ENCODE results near the gene MRTFA. TPM values are rescaled to one million over a fixed set of nuclear protein-coding genes. Genes with fewer than 3 reads are reported as not detected.

MRTFA gene
- total RNA-seq, 1 donor: 34.0 TPM

- no peak overlapping the region for H3K4me3 ChIP-seq (ENCODE audit: insufficient read depth, low read length)
- no peaks in the 10 kb centered on the region for H4K20me1 ChIP-seq (ENCODE audit: insufficient read depth, low read length)
- no peak overlapping the region for H3K4me2 ChIP-seq (ENCODE audit: insufficient read depth, low read length)
- H3K27me3 ChIP-seq (ENCODE audit: insufficient read depth, low read length): no peaks in the 10 kb centered on the region
- peaks cover 56% of the 10 kb centered on the region for H3K36me3 ChIP-seq (ENCODE audit: insufficient read depth, low read length)
- TF ChIP-seq CTCF (IDR thresholded peaks at IDR 0.05; ENCODE audit: extremely low read depth, low read depth, low read length): no peak
- no peak overlapping the region for H2AFZ ChIP-seq (ENCODE audit: low read length)
- peak; percentile 83 for DNase-seq (ENCODE audit: insufficient read length, low spot score, missing footprints)
- H3K27ac ChIP-seq (ENCODE audit: low read depth, low read length): no peak overlapping the region
- no peaks in the 10 kb centered on the region for H3K4me1 ChIP-seq (ENCODE audit: insufficient read depth, low read length)
- no peaks in the 10 kb centered on the region for H3K79me2 ChIP-seq (ENCODE audit: insufficient read depth, low read length)
- no peaks in the 10 kb centered on the region for H3K9me3 ChIP-seq (ENCODE audit: low read depth, low read length)
Observed at GRCh38 chr22:40404251-40405177, 232.0 kb downstream of the MRTFA start.

GRCh38 chr22:40403651-40404050 is 232.9 kb downstream of the MRTFA start:
- H4K20me1 ChIP-seq (ENCODE audit: insufficient read depth, low read length): no peaks in the 10 kb centered on the region
- peaks cover 3% of the 10 kb centered on the region for H3K79me2 ChIP-seq (ENCODE audit: insufficient read depth, low read length)
- DNase-seq (ENCODE audit: insufficient read length, low spot score, missing footprints): no peak
- no peaks in the 10 kb centered on the region for H3K9me3 ChIP-seq (ENCODE audit: low read depth, low read length)
- no peak overlapping the region for H3K27ac ChIP-seq (ENCODE audit: low read depth, low read length)
- no peaks in the 10 kb centered on the region for H3K27me3 ChIP-seq (ENCODE audit: insufficient read depth, low read length)
- H3K4me1 ChIP-seq (ENCODE audit: insufficient read depth, low read length): no peaks in the 10 kb centered on the region
- no peak for TF ChIP-seq CTCF (IDR thresholded peaks at IDR 0.05; ENCODE audit: extremely low read depth, low read depth, low read length)
- H3K4me3 ChIP-seq (ENCODE audit: insufficient read depth, low read length): no peak overlapping the region
- peaks cover 48% of the 10 kb centered on the region for H3K36me3 ChIP-seq (ENCODE audit: insufficient read depth, low read length)
- no peak overlapping the region for H3K4me2 ChIP-seq (ENCODE audit: insufficient read depth, low read length)
- H2AFZ ChIP-seq (ENCODE audit: low read length): no peak overlapping the region

GRCh38 chr22:40403141-40403540 is 233.4 kb downstream of the MRTFA start:
- H3K27me3 ChIP-seq (ENCODE audit: insufficient read depth, low read length): no peaks in the 10 kb centered on the region
- H2AFZ ChIP-seq (ENCODE audit: low read length): no peak overlapping the region
- no peak for DNase-seq (ENCODE audit: insufficient read length, low spot score, missing footprints)
- TF ChIP-seq CTCF (IDR thresholded peaks at IDR 0.05; ENCODE audit: extremely low read depth, low read depth, low read length): no peak
- H3K27ac ChIP-seq (ENCODE audit: low read depth, low read length): no peak overlapping the region
- H3K4me1 ChIP-seq (ENCODE audit: insufficient read depth, low read length): no peaks in the 10 kb centered on the region
- peaks cover 47% of the 10 kb centered on the region for H3K36me3 ChIP-seq (ENCODE audit: insufficient read depth, low read length)
- no peak overlapping the region for H3K4me2 ChIP-seq (ENCODE audit: insufficient read depth, low read length)
- no peaks in the 10 kb centered on the region for H3K9me3 ChIP-seq (ENCODE audit: low read depth, low read length)
- no peak overlapping the region for H3K4me3 ChIP-seq (ENCODE audit: insufficient read depth, low read length)
- no peaks in the 10 kb centered on the region for H4K20me1 ChIP-seq (ENCODE audit: insufficient read depth, low read length)
- H3K79me2 ChIP-seq (ENCODE audit: insufficient read depth, low read length): peaks cover 3% of the 10 kb centered on the region

GRCh38 chr22:40401981-40402406 is 234.5 kb downstream of the MRTFA start:
- Histone ChIP-seq H3K79me2 (ENCODE audit: insufficient read depth, low read length) (peaks cover 3% of the 10 kb centered on the region), H3K4me3 (ENCODE audit: insufficient read depth, low read length) (no peak overlapping the region), H3K9me3 (ENCODE audit: low read depth, low read length) (no peaks in the 10 kb centered on the region), H4K20me1 (ENCODE audit: insufficient read depth, low read length) (peaks cover 3% of the 10 kb centered on the region), H3K36me3 (ENCODE audit: insufficient read depth, low read length) (peaks cover 42% of the 10 kb centered on the region), H3K27me3 (ENCODE audit: insufficient read depth, low read length) (no peaks in the 10 kb centered on the region), H3K4me1 (ENCODE audit: insufficient read depth, low read length) (peaks cover 6% of the 10 kb centered on the region), H2AFZ (ENCODE audit: low read length) (no peak overlapping the region), H3K27ac (ENCODE audit: low read depth, low read length) (no peak overlapping the region), H3K4me2 (ENCODE audit: insufficient read depth, low read length) (no peak overlapping the region)
- TF ChIP-seq CTCF (IDR thresholded peaks at IDR 0.05; ENCODE audit: extremely low read depth, low read depth, low read length): no peak
- DNase-seq (ENCODE audit: insufficient read length, low spot score, missing footprints): no peak

Measured in osteoblast (primary cell).